Activated CD4-positive, CD25-positive, alpha-beta regulatory T cell treated with anti-CD3 and anti-CD28 coated beads, Interleukin-2, amount 50 U/mL, for 72 hours (primary cell): ENCODE data around the gene UQCC2.

Experiments used
- DNase-seq: peaks from one replicate; pipeline ENCODE4 v3.0.0; 2021

Gene UQCC2

GRCh38 chr6:33704215-33705066, 7.1 kb downstream of the UQCC2 start:
- no peak for DNase-seq

- DNase-seq: no peak
These were observed 9.0 kb downstream of the UQCC2 start for GRCh38 chr6:33702345-33702977.

- peak; percentile 55 for DNase-seq
These were observed 11.0 kb downstream of the UQCC2 start for GRCh38 chr6:33700391-33701050.

GRCh38 chr6:33699739-33700138, 11.8 kb downstream of the UQCC2 start:
- DNase-seq: no peak

- DNase-seq: no peak
These were observed 12.4 kb downstream of the UQCC2 start for GRCh38 chr6:33699131-33699530.

- no peak for DNase-seq
These were observed 13.0 kb downstream of the UQCC2 start for GRCh38 chr6:33698494-33698893.

- DNase-seq: no peak
These were observed 13.7 kb downstream of the UQCC2 start for GRCh38 chr6:33697845-33698244.

- no peak for DNase-seq
These were observed 14.7 kb downstream of the UQCC2 start for GRCh38 chr6:33696548-33697518.

- no peak for DNase-seq
These were observed 15.4 kb downstream of the UQCC2 start for GRCh38 chr6:33696076-33696475.

GRCh38 chr6:33695451-33695887, 16.0 kb downstream of the UQCC2 start:
- DNase-seq: no peak

GRCh38 chr6:33694977-33695376, 16.5 kb downstream of the UQCC2 start:
- DNase-seq: no peak

GRCh38 chr6:33694401-33694931, 17.0 kb downstream of the UQCC2 start:
- peak; percentile 52 for DNase-seq

GRCh38 chr6:33693186-33694105, 18.1 kb downstream of the UQCC2 start:
- DNase-seq: no peak

- peak; percentile 63 for DNase-seq
These were observed 18.7 kb downstream of the UQCC2 start for GRCh38 chr6:33692760-33693158.

GRCh38 chr6:33692078-33692759, 19.3 kb downstream of the UQCC2 start:
- DNase-seq: no peak

GRCh38 chr6:33691456-33692077, 19.9 kb downstream of the UQCC2 start:
- DNase-seq: no peak

GRCh38 chr6:33690766-33691165, 20.7 kb downstream of the UQCC2 start:
- no peak for DNase-seq

- no peak for DNase-seq
These were observed 21.6 kb downstream of the UQCC2 start for GRCh38 chr6:33689879-33690278.

- no peak for DNase-seq
These were observed 22.4 kb downstream of the UQCC2 start for GRCh38 chr6:33689148-33689494.
